ENCODE data around the gene CUTA. TPM values are rescaled to one million over a fixed set of nuclear protein-coding genes. Genes with fewer than 3 reads are reported as not detected.

CUTA gene
- total RNA-seq, result 133 and 181 TPM in 2 replicates

DNA sequence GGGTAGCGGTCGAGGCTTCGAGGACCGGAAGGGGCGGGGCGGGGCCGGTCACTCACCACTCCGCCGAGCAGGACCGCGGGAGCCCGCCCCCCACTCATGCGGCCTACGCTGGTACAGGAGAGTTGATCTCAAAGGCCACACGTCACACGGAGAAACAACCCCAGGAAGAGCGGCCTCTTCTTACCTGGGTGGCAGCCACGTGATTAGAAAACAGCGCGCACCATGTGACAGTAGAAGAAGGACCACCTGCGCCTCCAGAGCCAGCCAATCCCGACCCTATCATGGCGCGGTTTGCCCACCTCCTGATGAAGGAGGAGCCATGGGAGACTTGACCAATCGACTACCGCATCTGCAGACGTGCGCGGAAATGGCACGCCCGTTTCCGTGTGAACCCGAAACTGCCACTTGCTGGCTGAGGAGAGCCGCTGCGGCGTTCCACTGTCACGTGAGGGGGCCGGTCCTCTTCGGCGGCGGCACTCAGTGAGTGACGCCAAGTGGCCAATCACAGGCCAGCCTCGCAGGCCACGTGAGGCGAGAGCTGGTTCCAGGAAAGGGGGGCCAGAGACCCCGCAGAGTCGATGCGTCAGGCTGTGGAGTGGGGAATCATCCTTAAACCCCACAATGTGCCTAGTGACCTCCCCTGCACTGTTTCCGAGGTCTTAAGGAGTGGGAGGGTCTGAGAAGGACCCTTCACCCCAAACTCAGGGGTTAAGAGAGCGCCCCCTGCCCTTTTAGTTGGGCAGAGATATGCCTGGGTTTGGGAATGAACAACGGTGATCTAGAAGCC, at the start of gene CUTA:
CUTA (minus strand) TSS at position 205 of the 787 bp plus-strand sequence; CDS start at position 98, 107 bp downstream.

GRCh38 chr6:33454009-33454946, 36.4 kb upstream of the CUTA start, which contains the start of gene ZBTB9:
ZBTB9 (plus strand) TSS chr6:33454576; CDS start chr6:33455101, 525 bp downstream.

GRCh38 chr6:33419580-33420490, 1.9 kb upstream of the CUTA start, which contains the start of gene SYNGAP1:
SYNGAP1 (plus strand) TSS chr6:33420065; CDS start chr6:33420265, 200 bp downstream.

DNA sequence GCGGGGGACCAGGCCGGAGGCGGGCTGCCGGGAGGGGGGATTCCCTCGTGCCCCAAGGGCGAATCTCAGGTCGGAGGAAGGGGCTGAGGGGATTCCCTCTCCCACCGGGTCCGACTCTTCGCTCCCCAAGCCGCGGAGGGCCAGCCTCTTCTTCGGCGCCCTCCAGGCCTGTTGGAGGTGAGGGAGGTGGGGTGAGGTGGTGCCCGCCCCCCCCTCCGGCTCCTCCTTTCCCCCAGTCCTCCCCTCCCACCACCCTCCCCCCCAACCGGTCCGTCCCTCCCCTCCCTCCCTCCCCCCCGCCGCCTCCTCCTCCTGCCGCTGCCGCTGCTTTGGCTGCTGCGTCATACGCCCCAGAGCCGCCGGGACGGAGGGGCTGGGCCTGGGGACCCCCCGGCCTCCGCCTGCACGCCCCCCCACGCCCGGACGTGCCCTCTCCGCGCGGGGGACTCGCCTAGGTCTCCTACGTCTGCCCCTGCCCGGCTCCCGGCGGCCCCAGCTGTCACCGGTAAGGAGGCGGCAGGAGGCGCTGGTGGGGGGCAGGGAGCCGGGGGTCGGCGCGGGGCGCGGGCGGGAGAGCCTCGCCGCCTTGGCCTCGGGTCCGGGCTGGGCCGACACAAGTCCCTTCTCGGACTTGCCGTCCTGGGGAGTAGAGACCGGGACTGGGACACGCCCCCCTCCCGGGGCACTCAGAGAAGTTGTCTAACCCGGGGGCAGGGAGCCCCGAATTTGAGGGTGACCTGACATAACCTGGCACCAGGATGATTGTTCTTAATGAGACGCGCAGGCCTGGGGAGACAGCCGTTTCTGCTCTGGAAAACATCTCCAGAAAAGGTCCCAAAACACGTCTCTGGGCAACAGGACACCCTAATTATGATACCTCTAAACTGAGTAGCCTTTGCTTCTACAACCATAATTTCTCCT, 6.9 kb downstream of the CUTA start, which contains the start of gene PHF1:
PHF1 (plus strand) TSS at position 304 of the 921 bp plus-strand sequence. CDS start 1,250 bp downstream, outside the sequence.

GRCh38 chr6:33391278-33391921, 26.5 kb downstream of the CUTA start, which contains the start of gene KIFC1:
KIFC1 (plus strand) TSS chr6:33391823; CDS start chr6:33391986, 163 bp downstream.

Other genes with a start within 250 kb of the CUTA start
- gene COL11A2, start 225.6 kb downstream of the CUTA start, total RNA-seq, result 0.12 and 0.13 TPM in 2 replicates
- 25.1 and 25.2 TPM in 2 replicates for gene RXRB, start 217.4 kb downstream of the CUTA start, total RNA-seq
- gene SLC39A7, start 217.2 kb downstream of the CUTA start, total RNA-seq, result 170 and 210 TPM in 2 replicates
- gene HSD17B8, start 213.5 kb downstream of the CUTA start, total RNA-seq, result 8.6 and 12.6 TPM in 2 replicates
- gene RING1, start 209.6 kb downstream of the CUTA start, total RNA-seq, result 31.0 and 35.0 TPM in 2 replicates
- 45.0 and 52.2 TPM in 2 replicates for gene VPS52, start 146.2 kb downstream of the CUTA start, total RNA-seq
- gene RPS18, start 146.0 kb downstream of the CUTA start, total RNA-seq, result 4,494 and 5,354 TPM in 2 replicates
- gene B3GALT4, start 141.0 kb downstream of the CUTA start, total RNA-seq, result 10.0 and 12.2 TPM in 2 replicates
- gene WDR46, start 128.9 kb downstream of the CUTA start, total RNA-seq, result 66.6 and 112 TPM in 2 replicates
- 38.6 and 53.1 TPM in 2 replicates for gene PFDN6, start 128.5 kb downstream of the CUTA start, total RNA-seq
- 27.7 and 33.5 TPM in 2 replicates for gene RGL2, start 119.2 kb downstream of the CUTA start, total RNA-seq
- 42.9 and 51.9 TPM in 2 replicates for gene TAPBP, start 104.0 kb downstream of the CUTA start, total RNA-seq
- 22.2 and 23.8 TPM in 2 replicates for gene ZBTB22, start 100.4 kb downstream of the CUTA start, total RNA-seq
- gene DAXX, start 95.1 kb downstream of the CUTA start, total RNA-seq, result 56.1 and 61.8 TPM in 2 replicates
- 10.3 and 18.8 TPM in 2 replicates for gene KIFC1, start 26.3 kb downstream of the CUTA start, total RNA-seq
- 20.1 and 21.9 TPM in 2 replicates for gene PHF1, start 7.1 kb downstream of the CUTA start, total RNA-seq
- 2.4 and 4.4 TPM in 2 replicates for gene SYNGAP1, start 2.0 kb upstream of the CUTA start, total RNA-seq
- gene ZBTB9, start 36.5 kb upstream of the CUTA start, total RNA-seq, result 4.4 and 4.8 TPM in 2 replicates
- 10.8 and 12.6 TPM in 2 replicates for gene BAK1, start 162.2 kb upstream of the CUTA start, total RNA-seq
- 27.5 and 28.9 TPM in 2 replicates for gene ITPR3, start 203.2 kb upstream of the CUTA start, total RNA-seq